Glutamatergic neuron (in vitro differentiated cells): ENCODE results near the gene SPSB4. TPM values are rescaled to one million over a fixed set of nuclear protein-coding genes. Genes with fewer than 3 reads are reported as not detected.

ENCODE experiments used
- DNase-seq: peaks from one replicate; pipeline ENCODE4 v3.0.0; 2022
- H3K27ac Mint-ChIP-seq: one replicate; pipeline ENCODE4 v1.8.0; 2020; ENCODE audit warnings: mild to moderate bottlenecking, mixed read lengths, inconsistent platforms; ENCODE audit not compliant: unreplicated experiment
- H3K27me3 Mint-ChIP-seq: one replicate; pipeline ENCODE4 v1.8.0; 2020; ENCODE audit warnings: mild to moderate bottlenecking, moderate library complexity, mixed read lengths, inconsistent platforms; ENCODE audit not compliant: unreplicated experiment
- H3K36me3 Mint-ChIP-seq: one replicate; pipeline ENCODE4 v1.8.0; 2020; ENCODE audit warnings: mild to moderate bottlenecking, mixed read lengths, inconsistent platforms; ENCODE audit not compliant: unreplicated experiment
- H3K4me1 Mint-ChIP-seq: one replicate; pipeline ENCODE4 v1.8.0; 2020; ENCODE audit warnings: mild to moderate bottlenecking, low read depth, mixed read lengths, inconsistent platforms; ENCODE audit not compliant: unreplicated experiment
- H3K4me3 Mint-ChIP-seq: one replicate; pipeline ENCODE4 v1.8.0; 2020; ENCODE audit warnings: mild to moderate bottlenecking, mixed read lengths, inconsistent platforms; ENCODE audit not compliant: unreplicated experiment
- H3K9me3 Mint-ChIP-seq: one replicate; pipeline ENCODE4 v1.8.0; 2020; ENCODE audit warnings: mild to moderate bottlenecking, moderate library complexity, mixed read lengths, inconsistent platforms; ENCODE audit not compliant: unreplicated experiment
- CTCF ChIP-seq: fragments of 200-600 bp; sonication (generic); IDR thresholded peaks from one replicate; pipeline ENCODE4 v1.5.0; 2021; ENCODE audit not compliant: partially characterized antibody, unreplicated experiment
- total RNA-seq: library from RNA; stranded (reverse); fragmentation: NEBNext Ultra II Directional; extraction: Animal tissue kit (Norgen Biotek cat#: 25700); gene quantifications from one replicate; pipeline ENCODE4 v1.2.1, GENCODE V29; 2021; ENCODE audit not compliant: unreplicated experiment

Gene SPSB4
- total RNA-seq, 1 donor from 2014 or later = 98.4 TPM

- peaks cover 14% of the 10 kb centered on the region for H3K9me3 Mint-ChIP-seq
- peaks cover 5% of the 10 kb centered on the region for H3K27me3 Mint-ChIP-seq
- H3K4me1 Mint-ChIP-seq = peaks cover 63% of the 10 kb centered on the region
- no peaks in the 10 kb centered on the region for H3K36me3 Mint-ChIP-seq
- TF ChIP-seq CTCF = no peak
- no peak for DNase-seq
- peak overlapping the region; percentile 52 for H3K4me3 Mint-ChIP-seq
- peak overlapping the region; percentile 66 for H3K27ac Mint-ChIP-seq
Observed at GRCh38 chr3:141071681-141072260, 20.6 kb downstream of the SPSB4 start.

- no peaks in the 10 kb centered on the region for H3K36me3 Mint-ChIP-seq
- DNase-seq = no peak
- H3K9me3 Mint-ChIP-seq = peaks cover 14% of the 10 kb centered on the region
- H3K27me3 Mint-ChIP-seq = peaks cover 5% of the 10 kb centered on the region
- no peak for TF ChIP-seq CTCF
- H3K4me3 Mint-ChIP-seq = no peak overlapping the region
- H3K4me1 Mint-ChIP-seq = peaks cover 75% of the 10 kb centered on the region
- peak overlapping the region; percentile 30 for H3K27ac Mint-ChIP-seq
Observed at GRCh38 chr3:141072950-141073349, 21.8 kb downstream of the SPSB4 start.

- peaks cover 5% of the 10 kb centered on the region for H3K27me3 Mint-ChIP-seq
- no peaks in the 10 kb centered on the region for H3K36me3 Mint-ChIP-seq
- TF ChIP-seq CTCF = no peak
- DNase-seq = no peak
- H3K4me1 Mint-ChIP-seq = peaks cover 75% of the 10 kb centered on the region
- peak overlapping the region; percentile 70 for H3K27ac Mint-ChIP-seq
- peaks cover 14% of the 10 kb centered on the region for H3K9me3 Mint-ChIP-seq
- H3K4me3 Mint-ChIP-seq = peak overlapping the region; percentile 11
Observed at GRCh38 chr3:141073580-141073979, 22.4 kb downstream of the SPSB4 start.

- Mint-ChIP-seq H3K27ac (peak overlapping the region; percentile 68), H3K36me3 (no peaks in the 10 kb centered on the region), H3K9me3 (peaks cover 16% of the 10 kb centered on the region), H3K4me3 (peak overlapping the region; percentile 46), H3K4me1 (peaks cover 71% of the 10 kb centered on the region), H3K27me3 (peaks cover 5% of the 10 kb centered on the region)
- no peak for DNase-seq
- TF ChIP-seq CTCF = no peak
Observed at GRCh38 chr3:141074529-141074928, 23.4 kb downstream of the SPSB4 start.

- Mint-ChIP-seq H3K36me3 (no peaks in the 10 kb centered on the region), H3K9me3 (peaks cover 15% of the 10 kb centered on the region), H3K4me1 (peaks cover 69% of the 10 kb centered on the region), H3K27me3 (peaks cover 7% of the 10 kb centered on the region), H3K27ac (peak overlapping the region; percentile 83), H3K4me3 (peak overlapping the region; percentile 30)
- TF ChIP-seq CTCF = no peak
- no peak for DNase-seq
Observed at GRCh38 chr3:141076036-141076773, 25.1 kb downstream of the SPSB4 start.
